Choroid plexus epithelial cell (primary cell): ENCODE data around the gene STAT1.

Experiments used
- DNase-seq: peaks from one replicate; pipeline ENCODE4 v3.0.0-alpha.2; 2010; ENCODE audit warnings: low read depth
- H3K4me3 ChIP-seq: 2 replicates; pipeline ENCODE4 v1.5.1; 2011; ENCODE audit warnings: low read depth, mild to moderate bottlenecking, control low read depth, low read length, moderate library complexity
- CTCF ChIP-seq: conservative IDR thresholded peaks from 2 replicates; pipeline ENCODE4 v1.5.1; 2011; ENCODE audit warnings: low read depth, mild to moderate bottlenecking, control low read depth, inconsistent platforms, low read length, moderate library complexity

Gene STAT1

GRCh38 chr2:191032588-191033429 is 18.8 kb upstream of the STAT1 start:
- H3K4me3 ChIP-seq = no peak overlapping the region
- peak; percentile 28 for DNase-seq
- TF ChIP-seq CTCF = no peak

- no peak for DNase-seq
- H3K4me3 ChIP-seq = no peak overlapping the region
- TF ChIP-seq CTCF = no peak
Measured at GRCh38 chr2:191031256-191031655, 17.3 kb upstream of the STAT1 start.

- TF ChIP-seq CTCF = peak; percentile 76
- DNase-seq = peak; percentile 75
- H3K4me3 ChIP-seq = peak overlapping the region; percentile 28
Measured at GRCh38 chr2:191030521-191031154, 16.7 kb upstream of the STAT1 start.

GRCh38 chr2:191029280-191029950 is 15.4 kb upstream of the STAT1 start:
- H3K4me3 ChIP-seq = no peak overlapping the region
- TF ChIP-seq CTCF = no peak
- DNase-seq = no peak

GRCh38 chr2:191026377-191026776 is 12.4 kb upstream of the STAT1 start:
- H3K4me3 ChIP-seq = no peak overlapping the region

GRCh38 chr2:191025135-191025534 is 11.2 kb upstream of the STAT1 start:
- no peak overlapping the region for H3K4me3 ChIP-seq
- TF ChIP-seq CTCF = no peak
- DNase-seq = no peak

More at GRCh38 chr2:191026377-191026776, 12.4 kb upstream of the STAT1 start:
- no peak for DNase-seq
- TF ChIP-seq CTCF = no peak
